Activated CD4-positive, CD25-positive, alpha-beta regulatory T cell treated with anti-CD3 and anti-CD28 coated beads, Interleukin-2, amount 50 U/mL, for 24 hours (primary cell): Measurements from ENCODE around the gene UBL4B.
"Not testable (repeated sequence)": the region's sequence is repeated elsewhere in the genome, so short reads cannot be mapped to it uniquely, and the experiment has no call there.

Experiments
- ATAC-seq, 2 donors: fragments of 150-1000 bp; cut with Tn5 transposase; one replicate each; pipeline ENCODE4 v1.10.0; 2021; ENCODE audit warnings: mild to moderate bottlenecking in 1 of 2, moderate library complexity in 1 of 2

UBL4B gene

GRCh38 chr1:110112143-110112542 lies at the start of gene UBL4B:
Gene UBL4B, plus strand, starts transcription at chr1:110112443. Its CDS starts 92 bp downstream, at chr1:110112535.
- ATAC-seq = no peak

- no peak for ATAC-seq
These were observed 49.6 kb upstream of the UBL4B start for GRCh38 chr1:110062612-110063011.

GRCh38 chr1:110063781-110064180 lies 48.5 kb upstream of the UBL4B start:
- ATAC-seq = no peak

GRCh38 chr1:110064576-110065337 lies 47.5 kb upstream of the UBL4B start:
- ATAC-seq = no peak

- no peak for ATAC-seq
These were observed 46.4 kb upstream of the UBL4B start for GRCh38 chr1:110065841-110066240.

- ATAC-seq = no peak
These were observed 44.8 kb upstream of the UBL4B start for GRCh38 chr1:110067479-110067892.

GRCh38 chr1:110067893-110068645 lies 44.2 kb upstream of the UBL4B start:
- ATAC-seq = no peak

- peak; percentile 34 to 58 for ATAC-seq
These were observed 43.4 kb upstream of the UBL4B start for GRCh38 chr1:110068646-110069403.

GRCh38 chr1:110069404-110070281 lies 42.6 kb upstream of the UBL4B start:
- ATAC-seq = peak in 1 of 2 donors; percentile 36

- ATAC-seq = no peak
These were observed 42.0 kb upstream of the UBL4B start for GRCh38 chr1:110070282-110070669.

GRCh38 chr1:110070671-110071242 lies 41.5 kb upstream of the UBL4B start, which contains the start of gene ALX3:
Gene ALX3, minus strand, starts transcription at chr1:110070672. Its CDS starts 60 bp downstream, at chr1:110070612.
- ATAC-seq = no peak

GRCh38 chr1:110074166-110074565 lies 38.1 kb upstream of the UBL4B start:
- no peak for ATAC-seq

- ATAC-seq = no peak
These were observed 35.3 kb upstream of the UBL4B start for GRCh38 chr1:110076789-110077500.

- not testable (repeated sequence) for ATAC-seq
These were observed 32.2 kb upstream of the UBL4B start for GRCh38 chr1:110079995-110080394.

GRCh38 chr1:110081061-110081460 lies 31.2 kb upstream of the UBL4B start:
- no peak for ATAC-seq

GRCh38 chr1:110082477-110082876 lies 29.8 kb upstream of the UBL4B start:
- no peak for ATAC-seq

GRCh38 chr1:110083061-110083865 lies 29.0 kb upstream of the UBL4B start:
- ATAC-seq = no peak

- peak in 1 of 2 donors; percentile 14 for ATAC-seq
These were observed 28.4 kb upstream of the UBL4B start for GRCh38 chr1:110083866-110084226.

GRCh38 chr1:110084227-110085078 lies 27.8 kb upstream of the UBL4B start:
- ATAC-seq = peak; percentile 71 to 73
